C1 segment of cervical spinal cord (tissue), 14 donors: Measurements from ENCODE around the gene RALB.
"Not testable (repeated sequence)": the region's sequence is repeated elsewhere in the genome, so short reads cannot be mapped to it uniquely, and the experiment has no call there.

ENCODE experiments used
- DNase-seq, 14 donors: peaks; one replicate each; lab custom pipeline; 2025; lab: John Stamatoyannopoulos, UW

The RALB gene

GRCh38 chr2:120315367-120316033, 62.8 kb downstream of the RALB start:
- DNase-seq, result no peak

- DNase-seq, result no peak
Measured at GRCh38 chr2:120316071-120316470, 63.4 kb downstream of the RALB start.

- no peak for DNase-seq
Measured at GRCh38 chr2:120316528-120317179, 64.0 kb downstream of the RALB start.

- DNase-seq, result no peak
Measured at GRCh38 chr2:120317180-120317533, 64.5 kb downstream of the RALB start.

GRCh38 chr2:120317916-120318315, 65.3 kb downstream of the RALB start:
- DNase-seq, result no peak

- peak in 1 of 14 donors; percentile 16 for DNase-seq
Measured at GRCh38 chr2:120318626-120319025, 66.0 kb downstream of the RALB start.

GRCh38 chr2:120319123-120319522, 66.5 kb downstream of the RALB start:
- DNase-seq, result no peak

GRCh38 chr2:120319686-120320317, 67.2 kb downstream of the RALB start:
- DNase-seq, result no peak

- DNase-seq, result no peak
Measured at GRCh38 chr2:120320318-120320851, 67.7 kb downstream of the RALB start.

- not testable (repeated sequence) for DNase-seq
Measured at GRCh38 chr2:120320887-120321556, 68.4 kb downstream of the RALB start.

- DNase-seq, result no peak
Measured at GRCh38 chr2:120321721-120322284, 69.2 kb downstream of the RALB start.

GRCh38 chr2:120322329-120322728, 69.7 kb downstream of the RALB start:
- DNase-seq, result no peak

GRCh38 chr2:120323214-120323613, 70.6 kb downstream of the RALB start:
- peak in 1 of 14 donors; percentile 54 for DNase-seq

GRCh38 chr2:120323807-120324399, 71.3 kb downstream of the RALB start:
- no peak for DNase-seq

- no peak for DNase-seq
Measured at GRCh38 chr2:120324933-120325332, 72.3 kb downstream of the RALB start.

GRCh38 chr2:120326066-120326465, 73.4 kb downstream of the RALB start:
- no peak for DNase-seq

GRCh38 chr2:120330946-120331822, 78.5 kb downstream of the RALB start:
- no peak for DNase-seq

GRCh38 chr2:120331903-120332302, 79.3 kb downstream of the RALB start:
- no peak for DNase-seq

GRCh38 chr2:120332384-120332783, 79.7 kb downstream of the RALB start:
- DNase-seq, result no peak

GRCh38 chr2:120334068-120334467, 81.4 kb downstream of the RALB start:
- DNase-seq, result no peak
